Calu3 (cell line): ENCODE data around the gene SLPI. TPM values are rescaled to one million over a fixed set of nuclear protein-coding genes. Genes with fewer than 3 reads are reported as not detected.

Experiments
- BruUV-seq: library from RNA; stranded (reverse); fragments of 400-500 nt; replicated peaks from 2 replicates; lab custom pipeline; 2021; lab: Mats Ljungman, UMichigan
- CTCF ChIA-PET: fragments of 300-600 bp; sonication (Branson Sonifier 250); formaldehyde crosslinking; loops from one replicate; lab custom pipeline; 2022; ENCODE audit warnings: antibody characterized with exemption; lab: Charles Lee
- DNase-seq: peaks from one replicate; pipeline ENCODE4 v3.0.0; 2022
- H3K27ac Mint-ChIP-seq: one replicate; pipeline ENCODE4 v1.8.0; 2022; ENCODE audit warnings: mixed read lengths; ENCODE audit not compliant: unreplicated experiment
- H3K27me3 Mint-ChIP-seq: one replicate; pipeline ENCODE4 v1.8.0; 2022; ENCODE audit warnings: mixed read lengths; ENCODE audit not compliant: unreplicated experiment
- H3K36me3 Mint-ChIP-seq: one replicate; pipeline ENCODE4 v1.8.0; 2022; ENCODE audit warnings: mild to moderate bottlenecking, moderate library complexity, mixed read lengths; ENCODE audit not compliant: insufficient read depth, unreplicated experiment
- H3K4me1 Mint-ChIP-seq: one replicate; pipeline ENCODE4 v1.8.0; 2022; ENCODE audit warnings: mild to moderate bottlenecking, low read depth, mixed read lengths; ENCODE audit not compliant: unreplicated experiment
- H3K4me3 Mint-ChIP-seq: one replicate; pipeline ENCODE4 v1.8.0; 2022; ENCODE audit warnings: mild to moderate bottlenecking, low read depth, moderate library complexity, mixed read lengths; ENCODE audit not compliant: unreplicated experiment
- H3K9me3 Mint-ChIP-seq: one replicate; pipeline ENCODE4 v1.8.0; 2022; ENCODE audit warnings: low read depth, mixed read lengths; ENCODE audit not compliant: unreplicated experiment
- intact Hi-C: fragments of 100-400 bp; cut with micrococcal nuclease; formaldehyde crosslinking; loops from one replicate; pipeline ENCODE4 v1.10.0; 2022; ENCODE audit not compliant: unreplicated experiment
- total RNA-seq: library from RNA; stranded (reverse); gene quantifications from 2 replicates; pipeline ENCODE4 v1.2.3, GENCODE V29; 2022
- TF ChIP-seq, protein P1 (sequence below): fragments of 200-600 bp; IDR thresholded peaks from one replicate; pipeline ENCODE4 v1.8.0; 2022; ENCODE audit warnings: antibody characterized with exemption; ENCODE audit not compliant: unreplicated experiment

SLPI gene
- total RNA-seq, 1 experiment from 2014 or later: 270 TPM

DNA sequence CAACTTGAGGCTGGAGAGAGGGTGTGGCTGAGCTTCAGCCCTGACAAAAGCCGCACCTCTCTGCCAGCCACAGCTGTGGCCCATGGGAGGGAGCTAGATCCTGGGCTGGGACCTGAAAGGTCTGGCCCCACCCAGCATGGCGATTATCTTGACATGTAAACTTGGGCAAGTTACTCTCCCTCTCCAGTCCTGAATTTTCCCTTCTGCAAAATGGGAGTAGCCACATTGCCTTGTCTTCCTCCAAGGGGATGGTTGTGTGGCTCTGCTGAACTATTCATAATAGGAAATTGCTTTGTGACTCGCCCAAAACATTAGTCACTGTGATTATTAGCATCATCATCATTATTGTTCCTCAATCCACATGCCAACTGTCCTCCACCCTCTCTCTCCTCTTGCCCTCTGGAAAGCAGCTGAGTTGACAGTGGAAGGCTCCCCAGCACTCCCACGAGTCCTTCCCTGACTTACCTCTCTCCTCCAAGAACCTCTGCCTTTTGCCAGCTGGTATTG is 29.2 kb upstream of the SLPI start:
- no TSS peak for BruUV-seq
- TF ChIP-seq, protein P1, sequence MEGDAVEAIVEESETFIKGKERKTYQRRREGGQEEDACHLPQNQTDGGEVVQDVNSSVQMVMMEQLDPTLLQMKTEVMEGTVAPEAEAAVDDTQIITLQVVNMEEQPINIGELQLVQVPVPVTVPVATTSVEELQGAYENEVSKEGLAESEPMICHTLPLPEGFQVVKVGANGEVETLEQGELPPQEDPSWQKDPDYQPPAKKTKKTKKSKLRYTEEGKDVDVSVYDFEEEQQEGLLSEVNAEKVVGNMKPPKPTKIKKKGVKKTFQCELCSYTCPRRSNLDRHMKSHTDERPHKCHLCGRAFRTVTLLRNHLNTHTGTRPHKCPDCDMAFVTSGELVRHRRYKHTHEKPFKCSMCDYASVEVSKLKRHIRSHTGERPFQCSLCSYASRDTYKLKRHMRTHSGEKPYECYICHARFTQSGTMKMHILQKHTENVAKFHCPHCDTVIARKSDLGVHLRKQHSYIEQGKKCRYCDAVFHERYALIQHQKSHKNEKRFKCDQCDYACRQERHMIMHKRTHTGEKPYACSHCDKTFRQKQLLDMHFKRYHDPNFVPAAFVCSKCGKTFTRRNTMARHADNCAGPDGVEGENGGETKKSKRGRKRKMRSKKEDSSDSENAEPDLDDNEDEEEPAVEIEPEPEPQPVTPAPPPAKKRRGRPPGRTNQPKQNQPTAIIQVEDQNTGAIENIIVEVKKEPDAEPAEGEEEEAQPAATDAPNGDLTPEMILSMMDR: no peak
- intact Hi-C loops: no loop called here
- peaks cover 60% of the 10 kb centered on the region for H3K27me3 Mint-ChIP-seq
- no peak for DNase-seq
- H3K4me3 Mint-ChIP-seq: no peak overlapping the region
- CTCF ChIA-PET: interaction anchor here (1.0 to 1.6 kb wide), 3 partner anchors 10 to 568 kb away, joined by 3 to 7 read pairs (median 3); no protein-coding TSS in a partner anchor
- H3K4me1 Mint-ChIP-seq: no peaks in the 10 kb centered on the region
- no peak overlapping the region for H3K27ac Mint-ChIP-seq
- H3K36me3 Mint-ChIP-seq: no peaks in the 10 kb centered on the region
- no peaks in the 10 kb centered on the region for H3K9me3 Mint-ChIP-seq

DNA sequence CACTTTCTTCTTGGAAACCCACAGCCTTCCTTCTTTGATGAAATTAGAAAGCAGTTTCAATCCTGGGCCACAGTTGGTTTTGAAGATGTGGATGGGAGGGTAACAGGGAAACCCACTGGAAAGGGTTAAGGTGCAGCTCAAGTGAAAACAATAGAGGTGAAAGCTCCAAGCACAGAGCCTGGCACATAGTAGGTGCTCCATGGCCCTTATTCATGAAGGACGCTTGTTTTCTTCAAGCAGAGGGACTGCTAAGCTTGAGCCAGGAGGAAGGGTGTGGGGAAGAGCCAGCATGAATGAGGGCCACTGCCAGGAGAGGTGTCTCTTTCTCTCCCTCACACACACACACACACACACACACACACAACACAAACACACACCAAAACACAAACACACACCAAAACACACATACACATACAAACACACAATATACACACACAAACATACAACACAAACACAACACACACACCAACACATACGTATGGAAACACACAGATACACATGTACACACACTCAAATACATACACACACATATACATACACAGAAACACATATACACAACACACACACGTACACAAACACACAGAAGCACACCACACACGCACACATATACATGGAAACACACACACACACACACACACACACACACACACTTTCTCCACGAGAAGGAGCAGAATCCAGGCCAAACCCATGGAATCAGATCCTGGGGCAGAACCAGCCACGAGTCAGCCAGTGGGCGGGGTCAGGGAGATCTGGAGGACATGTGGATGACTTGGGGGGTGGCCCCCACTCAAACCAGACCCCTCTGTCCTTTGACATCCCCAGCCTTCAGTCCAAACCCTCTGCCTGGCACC is 28.6 kb upstream of the SLPI start:
- no peak for DNase-seq
- Mint-ChIP-seq H3K27ac (no peak overlapping the region), H3K4me3 (no peak overlapping the region), H3K4me1 (no peaks in the 10 kb centered on the region), H3K27me3 (peaks cover 60% of the 10 kb centered on the region), H3K36me3 (no peaks in the 10 kb centered on the region), H3K9me3 (no peaks in the 10 kb centered on the region)
- BruUV-seq: no TSS peak
- intact Hi-C loops: no loop called here
- CTCF ChIA-PET: interaction anchor here (1.3 to 2.0 kb wide), 3 partner anchors 8 to 11 kb away, joined by 3 to 7 read pairs (median 7); no protein-coding TSS in a partner anchor
- TF ChIP-seq, protein P1: no peak

DNA sequence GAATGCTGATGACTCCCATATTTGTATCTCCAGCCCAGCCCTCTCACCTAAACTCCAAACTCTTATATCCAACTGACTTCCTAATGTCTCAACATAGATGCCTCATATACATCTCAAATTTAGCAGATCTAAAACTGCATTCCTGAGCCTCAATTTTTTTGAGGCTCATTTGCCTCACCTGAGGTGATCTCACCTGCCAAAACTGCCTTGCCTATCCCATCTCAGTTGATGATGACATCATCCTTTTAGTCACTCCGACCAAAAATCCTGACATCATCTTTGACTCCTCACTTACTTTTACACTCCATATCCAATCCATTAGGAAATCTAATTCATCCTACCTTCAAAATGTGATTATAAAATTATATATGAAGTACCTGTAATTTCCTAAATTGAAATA is 25.6 kb upstream of the SLPI start:
- no TSS peak for BruUV-seq
- Mint-ChIP-seq H3K9me3 (no peaks in the 10 kb centered on the region), H3K4me1 (no peaks in the 10 kb centered on the region), H3K27me3 (peaks cover 47% of the 10 kb centered on the region), H3K4me3 (no peak overlapping the region), H3K27ac (no peak overlapping the region), H3K36me3 (no peaks in the 10 kb centered on the region)
- TF ChIP-seq, protein P1: no peak
- no peak for DNase-seq
- intact Hi-C loops: no loop called here
- CTCF ChIA-PET: interaction anchor here (1.6 kb wide), 1 partner anchor 11 kb away, joined by 4 read pairs; no protein-coding TSS in a partner anchor

DNA sequence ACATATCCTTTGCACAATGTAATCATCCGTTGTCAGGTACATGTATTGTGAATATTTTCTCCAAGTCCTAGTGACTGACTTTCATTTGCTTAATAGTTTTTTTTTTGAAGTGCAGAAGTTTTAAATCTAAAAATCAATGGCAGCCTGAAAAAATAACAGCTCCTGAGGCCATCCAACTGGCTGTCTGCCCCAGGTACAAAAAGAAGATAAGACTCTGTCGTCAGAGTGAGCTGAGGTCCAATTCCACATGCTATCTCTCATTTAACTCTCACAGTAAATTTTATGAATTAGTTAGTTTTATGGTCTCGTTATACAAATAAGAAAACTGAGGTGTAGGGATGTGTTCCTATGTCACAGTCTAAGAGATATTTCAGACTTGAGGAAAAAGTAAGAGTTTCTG is 21.0 kb upstream of the SLPI start:
- H3K4me3 Mint-ChIP-seq: no peak overlapping the region
- H3K27me3 Mint-ChIP-seq: peaks cover 54% of the 10 kb centered on the region
- no peaks in the 10 kb centered on the region for H3K9me3 Mint-ChIP-seq
- intact Hi-C loops: no loop called here
- BruUV-seq: no TSS peak
- H3K36me3 Mint-ChIP-seq: no peaks in the 10 kb centered on the region
- DNase-seq: no peak
- no peak overlapping the region for H3K27ac Mint-ChIP-seq
- H3K4me1 Mint-ChIP-seq: no peaks in the 10 kb centered on the region
- TF ChIP-seq, protein P1: no peak
- CTCF ChIA-PET: interaction anchor here (0.6 to 2.2 kb wide), 2 partner anchors 20 to 1464 kb away, joined by 5 to 8 read pairs; partner anchors contain the start of gene SLPI
